Trophoblast cell (in vitro differentiated cells and primary cell): Measurements from ENCODE around the gene ZNF296.
A peak's percentile ranks its signal among the peaks of the same experiment; 100 is the strongest.

Experiments
- DNase-seq, 2 donors: peaks; one replicate each; pipeline ENCODE4 v3.0.0-alpha.2; 2016
- H2AFZ ChIP-seq: 2 replicates; pipeline ENCODE4 v1.6.1; 2013; ENCODE audit warnings: low read length, moderate library complexity, mild to moderate bottlenecking; ENCODE audit not compliant: insufficient read depth, poor library complexity
- H2AK5ac ChIP-seq: 2 replicates; pipeline ENCODE4 v1.6.1; 2013; ENCODE audit warnings: mild to moderate bottlenecking, low read length
- H2BK120ac ChIP-seq: 2 replicates; pipeline ENCODE4 v1.6.1; 2013; ENCODE audit warnings: low read length, mild to moderate bottlenecking, moderate library complexity; ENCODE audit not compliant: insufficient read depth, poor library complexity
- H2BK12ac ChIP-seq: 2 replicates; pipeline ENCODE4 v1.6.1; 2013; ENCODE audit warnings: mild to moderate bottlenecking, low read length, moderate library complexity
- H2BK5ac ChIP-seq: 2 replicates; pipeline ENCODE4 v1.6.1; 2013; ENCODE audit warnings: low read length, low read depth, moderate library complexity, mild to moderate bottlenecking; ENCODE audit not compliant: poor library complexity
- H3K14ac ChIP-seq: 2 replicates; pipeline ENCODE4 v1.6.1; 2013; ENCODE audit warnings: mild to moderate bottlenecking, low read length
- H3K18ac ChIP-seq: 2 replicates; pipeline ENCODE4 v1.6.1; 2013; ENCODE audit warnings: mild to moderate bottlenecking, low read length
- H3K23ac ChIP-seq: 2 replicates; pipeline ENCODE4 v1.6.1; 2013; ENCODE audit warnings: low read length
- H3K27ac ChIP-seq: 2 replicates; pipeline ENCODE4 v1.5.1; 2013; ENCODE audit warnings: low read depth, mild to moderate bottlenecking, inconsistent platforms, low read length, moderate library complexity
- H3K27me3 ChIP-seq: 2 replicates; pipeline ENCODE4 v1.6.1; 2013; ENCODE audit warnings: inconsistent platforms, mild to moderate bottlenecking, low read length, moderate library complexity; ENCODE audit not compliant: insufficient read depth
- H3K36me3 ChIP-seq, 2 experiments: 1 replicate in 1 of 2; 2 replicates in 1 of 2; pipeline ENCODE4 v1.6.1; 2013; ENCODE audit warnings: low read length in 2 of 2, mild to moderate bottlenecking in 2 of 2, moderate library complexity in 1 of 2; ENCODE audit not compliant: insufficient read depth in 2 of 2, control insufficient read depth in 1 of 2
- H3K4ac ChIP-seq: 2 replicates; pipeline ENCODE4 v1.6.1; 2013; ENCODE audit warnings: low read depth, mild to moderate bottlenecking, low read length, moderate library complexity
- H3K4me1 ChIP-seq, 2 experiments: 1 replicate in 1 of 2; 2 replicates in 1 of 2; pipeline ENCODE4 v1.6.1; 2013; ENCODE audit warnings: low read length in 2 of 2, mild to moderate bottlenecking in 2 of 2, moderate library complexity in 1 of 2; ENCODE audit not compliant: insufficient read depth in 2 of 2, control insufficient read depth in 1 of 2
- H3K4me2 ChIP-seq: 2 replicates; pipeline ENCODE4 v1.6.1; 2013; ENCODE audit warnings: inconsistent platforms, mild to moderate bottlenecking, low read length, moderate library complexity
- H3K4me3 ChIP-seq: 2 replicates; pipeline ENCODE4 v1.5.1; 2013; ENCODE audit warnings: mild to moderate bottlenecking, low read depth, low read length, inconsistent platforms
- H3K79me1 ChIP-seq: one replicate; pipeline ENCODE4 v1.6.1; 2013; ENCODE audit warnings: low read length
- H3K79me2 ChIP-seq: 2 replicates; pipeline ENCODE4 v1.6.1; 2013; ENCODE audit warnings: low read length, mild to moderate bottlenecking; ENCODE audit not compliant: control insufficient read depth, insufficient read depth, poor library complexity
- H3K9ac ChIP-seq: 2 replicates; pipeline ENCODE4 v1.6.1; 2013; ENCODE audit warnings: mild to moderate bottlenecking, low read length
- H3K9me3 ChIP-seq: 2 replicates; pipeline ENCODE4 v1.6.1; 2013; ENCODE audit warnings: low read depth, mild to moderate bottlenecking, control low read depth, inconsistent platforms, low read length; ENCODE audit not compliant: insufficient read depth
- H4K12ac ChIP-seq: 2 replicates; pipeline ENCODE4 v1.6.1; 2013; ENCODE audit warnings: low read depth, mild to moderate bottlenecking, low read length, moderate library complexity
- H4K8ac ChIP-seq: 2 replicates; pipeline ENCODE4 v1.6.1; 2013; ENCODE audit warnings: low read depth, mild to moderate bottlenecking, low read length, moderate library complexity
- H4K91ac ChIP-seq: one replicate; pipeline ENCODE4 v1.6.1; 2013; ENCODE audit warnings: low read depth, mild to moderate bottlenecking, low read length, moderate library complexity
- WGBS: extraction: QIAGEN DNeasy Blood & Tissue Kit; methylation state at CpG from one replicate; pipeline ENCODE4 v1.1.7; 2013; ENCODE audit warnings: missing lambda C conversion rate; ENCODE audit not compliant: insufficient read length, insufficient coverage; ENCODE audit errors: extremely low coverage; 5-methylcytosine and 5-hydroxymethylcytosine counted together

Gene ZNF296

GRCh38 chr19:45045671-45046353 is 30.5 kb downstream of the ZNF296 start:
- Histone ChIP-seq H3K79me1 (no peaks in the 10 kb centered on the region), H3K14ac (no peak overlapping the region), H3K9ac (no peak overlapping the region), H3K4me3 (no peak overlapping the region), H2BK120ac (no peak overlapping the region), H3K36me3 (peaks cover 41 to 48% of the 10 kb centered on the region in 2 experiments), H3K9me3 (no peaks in the 10 kb centered on the region), H2AFZ (no peak overlapping the region), H3K18ac (no peak overlapping the region), H3K23ac (no peak overlapping the region), H3K27me3 (no peaks in the 10 kb centered on the region), H4K91ac (no peak overlapping the region), H3K27ac (no peak overlapping the region), H3K4ac (no peak overlapping the region), H2BK5ac (no peak overlapping the region), H2BK12ac (no peak overlapping the region), H3K4me1 (peaks cover 0 to 5% of the 10 kb centered on the region in 2 experiments), H4K8ac (no peak overlapping the region), H3K79me2 (peaks cover 3% of the 10 kb centered on the region), H2AK5ac (no peak overlapping the region), H3K4me2 (no peak overlapping the region), H4K12ac (no peak overlapping the region)
- WGBS = no CpG with 5 or more reads among the region's 14 CpGs
- DNase-seq = no peak

GRCh38 chr19:45041125-45041524 is 35.2 kb downstream of the ZNF296 start:
- Histone ChIP-seq H2BK5ac (no peak overlapping the region), H2AFZ (no peak overlapping the region), H4K8ac (no peak overlapping the region), H3K14ac (no peak overlapping the region), H2BK120ac (no peak overlapping the region), H4K91ac (no peak overlapping the region), H3K4ac (no peak overlapping the region), H3K23ac (no peak overlapping the region), H3K4me1 (peaks cover 7 to 8% of the 10 kb centered on the region in 2 experiments), H3K4me3 (no peak overlapping the region), H3K27me3 (no peaks in the 10 kb centered on the region), H3K9me3 (no peaks in the 10 kb centered on the region), H3K9ac (no peak overlapping the region), H3K4me2 (no peak overlapping the region), H3K18ac (no peak overlapping the region), H2AK5ac (no peak overlapping the region), H2BK12ac (no peak overlapping the region), H4K12ac (no peak overlapping the region), H3K27ac (no peak overlapping the region), H3K79me1 (peaks cover 3% of the 10 kb centered on the region), H3K79me2 (peaks cover 12% of the 10 kb centered on the region), H3K36me3 (peaks cover 53 to 58% of the 10 kb centered on the region in 2 experiments)
- no peak for DNase-seq
- WGBS = no CpG with 5 or more reads among the region's 6 CpGs

- WGBS = no CpG with 5 or more reads among the region's 19 CpGs
- Histone ChIP-seq H3K4ac (peak overlapping the region; percentile 53), H3K4me1 (peaks cover 7 to 8% of the 10 kb centered on the region in 2 experiments), H4K91ac (no peak overlapping the region), H3K36me3 (peaks cover 50 to 53% of the 10 kb centered on the region in 2 experiments), H3K14ac (no peak overlapping the region), H3K79me1 (peaks cover 3% of the 10 kb centered on the region), H3K18ac (peak overlapping the region; percentile 14), H3K4me2 (no peak overlapping the region), H2AK5ac (no peak overlapping the region), H3K4me3 (no peak overlapping the region), H3K23ac (no peak overlapping the region), H4K8ac (no peak overlapping the region), H3K9me3 (no peaks in the 10 kb centered on the region), H3K79me2 (peaks cover 12% of the 10 kb centered on the region), H2BK12ac (no peak overlapping the region), H3K9ac (no peak overlapping the region), H2AFZ (no peak overlapping the region), H3K27ac (no peak overlapping the region), H2BK5ac (no peak overlapping the region), H3K27me3 (no peaks in the 10 kb centered on the region), H2BK120ac (no peak overlapping the region), H4K12ac (no peak overlapping the region)
- DNase-seq = no peak
Observed at GRCh38 chr19:45040059-45040771, 36.1 kb downstream of the ZNF296 start.

- peaks cover 3% of the 10 kb centered on the region for H3K79me1 ChIP-seq
- peak within 1 kb of the TSS; percentile 80 for H2BK120ac ChIP-seq
- H2AK5ac ChIP-seq = peak within 1 kb of the TSS; percentile 98
- peak within 1 kb of the TSS; percentile 99 for H4K8ac ChIP-seq
- no CpG with 5 or more reads among the region's 62 CpGs for WGBS
- peak within 1 kb of the TSS; percentile 73 for H3K27ac ChIP-seq
- peaks cover 44 to 45% of the 10 kb centered on the region in 2 experiments for H3K36me3 ChIP-seq
- peak within 1 kb of the TSS; percentile 97 for H4K91ac ChIP-seq
- peak within 1 kb of the TSS; percentile 87 for H3K4me3 ChIP-seq
- peak within 1 kb of the TSS; percentile 94 for H2BK5ac ChIP-seq
- H4K12ac ChIP-seq = peak within 1 kb of the TSS; percentile 96
- H3K9me3 ChIP-seq = no peaks in the 10 kb centered on the region
- peak within 1 kb of the TSS; percentile 86 for H3K4me2 ChIP-seq
- H2AFZ ChIP-seq = peak within 1 kb of the TSS; percentile 97
- H3K23ac ChIP-seq = no peak within 1 kb of the TSS
- peak; percentile 81 to 93 for DNase-seq
- H3K4me1 ChIP-seq = peaks cover 7 to 8% of the 10 kb centered on the region in 2 experiments
- H3K4ac ChIP-seq = peak within 1 kb of the TSS; percentile 96
- peaks cover 12% of the 10 kb centered on the region for H3K79me2 ChIP-seq
- H3K27me3 ChIP-seq = no peaks in the 10 kb centered on the region
- H2BK12ac ChIP-seq = no peak within 1 kb of the TSS
- peak within 1 kb of the TSS; percentile 85 for H3K9ac ChIP-seq
- peak within 1 kb of the TSS; percentile 99 for H3K18ac ChIP-seq
- H3K14ac ChIP-seq = peak within 1 kb of the TSS; percentile 99
Observed at GRCh38 chr19:45038931-45039893, 37.1 kb downstream of the ZNF296 start, which contains the start of gene CLASRP. Gene CLASRP, plus strand, starts transcription at chr19:45039045. Its CDS starts 1,168 bp downstream, at chr19:45040213.
